GM12878 (cell line): Measurements from ENCODE around the gene ISCU. TPM values are rescaled to one million over a fixed set of nuclear protein-coding genes. Genes with fewer than 3 reads are reported as not detected.
A peak's percentile ranks its signal among the peaks of the same experiment; 100 is the strongest.

ENCODE experiments used
- BACH1 ChIP-seq: fragments of 450-650 bp; IDR thresholded peaks from 2 replicates; pipeline ENCODE4 v1.6.1; 2017; ENCODE audit warnings: mild to moderate bottlenecking, borderline replicate concordance
- EP300 ChIP-seq, 2 experiments: fragments of 150-350 bp in 1 of 2; IDR thresholded peaks; 2 replicates each; pipeline ENCODE4 v1.6.1; 2011 to 2012; ENCODE audit warnings: low read depth in 2 of 2, low read length in 2 of 2, borderline replicate concordance in 1 of 2, improper control_type of control experiment in 1 of 2, inconsistent platforms in 1 of 2; ENCODE audit not compliant: control insufficient read depth in 1 of 2
- ETV6 ChIP-seq, 2 experiments: fragments of 450-650 bp in 1 of 2; IDR thresholded peaks in 1 of 2; conservative IDR thresholded peaks in 1 of 2; 2 replicates each; pipeline ENCODE4 v1.6.1; 2014; ENCODE audit warnings: antibody characterized with exemption in 1 of 2, borderline replicate concordance in 1 of 2, low read depth in 1 of 2, mild to moderate bottlenecking in 1 of 2, moderate library complexity in 1 of 2
- EZH2 ChIP-seq: IDR thresholded peaks from 2 replicates; pipeline ENCODE4 v1.6.1; 2012; ENCODE audit warnings: low read depth, mild to moderate bottlenecking, control low read depth, inconsistent platforms, low read length, borderline replicate concordance; ENCODE audit not compliant: control insufficient read depth
- MAX ChIP-seq: IDR thresholded peaks from 2 replicates; pipeline ENCODE4 v1.6.1; 2012; ENCODE audit warnings: low read depth, low read length, improper control_type of control experiment
- MYC ChIP-seq: IDR thresholded peaks from 2 replicates; pipeline ENCODE4 v1.6.1; 2011; ENCODE audit warnings: mild to moderate bottlenecking, low read length, moderate library complexity, inconsistent platforms; ENCODE audit not compliant: insufficient read depth, insufficient replicate concordance, insufficient read length, severe bottlenecking
- NR2C2 ChIP-seq: IDR thresholded peaks from 2 replicates; pipeline ENCODE4 v1.6.1; 2011; ENCODE audit warnings: borderline replicate concordance, low read depth; ENCODE audit not compliant: control insufficient read depth, insufficient read length
- POU2F2 ChIP-seq: IDR thresholded peaks from 3 replicates; pipeline ENCODE4 v1.6.1; 2011; ENCODE audit warnings: low read depth, mild to moderate bottlenecking, low read length, borderline replicate concordance
- RELB ChIP-seq: fragments of 450-650 bp; IDR thresholded peaks from 2 replicates; pipeline ENCODE4 v1.6.1; 2017; ENCODE audit warnings: low read depth, mild to moderate bottlenecking, moderate library complexity
- REST ChIP-seq: IDR thresholded peaks from 2 replicates; pipeline ENCODE4 v1.6.1; 2012; ENCODE audit warnings: mild to moderate bottlenecking, low read depth, low read length
- SMC3 ChIP-seq: IDR thresholded peaks from 2 replicates; pipeline ENCODE4 v1.6.1; 2011; ENCODE audit warnings: low read length, improper control_type of control experiment, borderline replicate concordance
- TCF12 ChIP-seq: IDR thresholded peaks from 2 replicates; pipeline ENCODE4 v1.6.1; 2011; ENCODE audit warnings: low read depth, mild to moderate bottlenecking, low read length
- ZBTB33 ChIP-seq: fragments of 450-650 bp; IDR thresholded peaks from 2 replicates; pipeline ENCODE4 v1.6.1; 2017; ENCODE audit warnings: mild to moderate bottlenecking
- ZBTB40 ChIP-seq: fragments of 450-650 bp; IDR thresholded peaks from 2 replicates; pipeline ENCODE4 v1.6.1; 2016; ENCODE audit warnings: mild to moderate bottlenecking, moderate library complexity, borderline replicate concordance
- polyA plus RNA-seq, 11 experiments: library from polyadenylated mRNA; depleted of rRNA in 4 of 11; unstranded in 6 of 11; stranded (reverse) in 5 of 11; fragments of >200 nt; fragmentation: Nextera tagmentation in 4 of 11; fragmentation: Illumina TruSeq in 1 of 11; extraction: Ambion mirVana in 4 of 11; extraction: Trizol in 1 of 11; gene quantifications; 1 replicate in 1 of 11; 2 replicates in 10 of 11; pipeline versions ENCODE4 v1.2.1 to v1.2.3, GENCODE V29; 2011 to 2016; ENCODE audit warnings: inconsistent platforms in 2 of 11, missing spikeins in 2 of 11, low read depth in 1 of 11
- total RNA-seq, 4 experiments: library from RNA; depleted of rRNA in 3 of 4; stranded (reverse); fragments of >200 nt in 3 of 4; fragmentation: Illumina TruSeq in 1 of 4; extraction: Trizol in 1 of 4; gene quantifications; 2 replicates each; pipeline versions ENCODE4 v1.2.1 to v1.2.3, GENCODE V29; 2013 to 2021

ISCU gene
- total and polyA plus RNA-seq, 10 of the 15 experiments (the other 5 are each of a cell fraction or from before 2014, with no cell fraction given) = 32.8 to 260 (median 127) TPM

- TF ChIP-seq POU2F2 (peak; percentile 92), MYC (no peak), RELB (peak; percentile 91), ETV6 (conservative IDR thresholded peaks at IDR 0.05 in 1 of 2, IDR thresholded peaks at IDR 0.05 in 1 of 2; ENCODE audit: borderline replicate concordance in 1 of 2, low read depth in 1 of 2) (peak in 1 of 2 experiments; percentile 93; a peak in 2 of 4 replicates), ZBTB33 (no peak), SMC3 (no peak; the same call in 1 of the 2 replicates), EP300 (IDR thresholded peaks at IDR 0.05; ENCODE audit: borderline replicate concordance in 1 of 2, control insufficient read depth in 1 of 2, low read depth in 2 of 2, low read length in 2 of 2) (peak; percentile 99 to 100), EZH2 (no peak), ZBTB40 (no peak; the same call in 1 of the 2 replicates), BACH1 (peak; percentile 68; the same call in 1 of the 2 replicates), TCF12 (peak; percentile 100), NR2C2 (no peak), MAX (0 out of 2 replicates have a peak, but pooled peaks have one; percentile 40), REST (no peak)
Observed at GRCh38 chr12:108568338-108569154, 6.2 kb downstream of the ISCU start (continued).
